Activated CD8-positive, alpha-beta T cell treated with anti-CD3 and anti-CD28 coated beads for 36 hours (primary cell): ENCODE data around the gene RASSF8. TPM values are rescaled to one million over a fixed set of nuclear protein-coding genes. Genes with fewer than 3 reads are reported as not detected.

ENCODE experiments used
- ATAC-seq: fragments of 200-7000 bp; cut with Tn5 transposase; one replicate; pipeline ENCODE4 v1.10.0; 2021; ENCODE audit warnings: mild to moderate bottlenecking, moderate library complexity
- CTCF ChIA-PET: fragments of 350-600 bp; sonication (Branson Sonifier 250); formaldehyde crosslinking; loops from one replicate; lab custom pipeline; 2021; ENCODE audit warnings: antibody characterized with exemption; lab: Charles Lee
- POLR2A ChIA-PET: fragments of 350-600 bp; sonication (Branson Sonifier 250); formaldehyde crosslinking; loops from one replicate; lab custom pipeline; 2021; ENCODE audit warnings: antibody characterized with exemption; lab: Charles Lee
- DNase-seq: peaks from one replicate; pipeline ENCODE4 v3.0.0-alpha.2; 2020
- H3K27ac Mint-ChIP-seq: one replicate; pipeline ENCODE4 v1.8.0; 2021; ENCODE audit warnings: mild to moderate bottlenecking, mixed read lengths
- H3K27me3 Mint-ChIP-seq: one replicate; pipeline ENCODE4 v1.8.0; 2021; ENCODE audit warnings: mixed read lengths
- H3K36me3 Mint-ChIP-seq: one replicate; pipeline ENCODE4 v1.8.0; 2021; ENCODE audit warnings: low read depth, mixed read lengths
- H3K4me1 Mint-ChIP-seq: one replicate; pipeline ENCODE4 v1.8.0; 2021; ENCODE audit warnings: low read depth, mixed read lengths
- H3K4me3 Mint-ChIP-seq: one replicate; pipeline ENCODE4 v1.8.0; 2021; ENCODE audit warnings: mild to moderate bottlenecking, moderate library complexity, mixed read lengths
- H3K9me3 Mint-ChIP-seq: one replicate; pipeline ENCODE4 v1.8.0; 2021; ENCODE audit warnings: mixed read lengths
- CTCF ChIP-seq: fragments of 200-600 bp; IDR thresholded peaks from one replicate; pipeline ENCODE4 v1.8.0; 2022; ENCODE audit warnings: antibody characterized with exemption, mild to moderate bottlenecking
- intact Hi-C: fragments of 100-400 bp; cut with micrococcal nuclease; formaldehyde crosslinking; loops from one replicate; pipeline ENCODE4 v1.10.0; 2022
- total RNA-seq, 2 experiments: library from RNA; stranded (reverse); gene quantifications; one replicate each; pipeline ENCODE4 v1.2.3, GENCODE V29; 2021

The RASSF8 gene
- total RNA-seq, 2 experiments from 2014 or later, result not detected

DNA sequence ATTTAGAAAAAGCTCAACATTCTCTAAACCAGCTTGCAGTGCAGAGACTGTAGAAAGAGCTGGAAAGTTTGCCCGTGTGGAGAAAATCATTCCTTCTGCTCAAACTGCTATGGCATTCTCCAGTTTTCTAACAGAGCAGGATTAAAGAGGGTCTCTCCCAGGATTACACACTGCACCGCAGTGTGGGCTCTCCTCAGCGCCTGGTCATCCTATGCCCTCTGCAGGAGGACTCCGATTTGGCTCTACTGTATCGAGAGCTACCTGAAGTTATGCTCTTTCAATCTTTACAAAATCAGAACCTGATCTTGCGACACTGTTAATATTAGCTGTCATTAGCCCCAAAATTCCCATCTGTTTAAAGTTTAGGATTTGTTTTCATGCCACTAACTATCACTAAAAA lies 133.3 kb downstream of the RASSF8 start:
- no peak for DNase-seq
- H3K27me3 Mint-ChIP-seq, result no peaks in the 10 kb centered on the region
- POLR2A ChIA-PET, result no interaction called here
- intact Hi-C loops, result no loop called here
- CTCF ChIA-PET, result no interaction called here
- no peak overlapping the region for H3K4me3 Mint-ChIP-seq
- no peaks in the 10 kb centered on the region for H3K9me3 Mint-ChIP-seq
- H3K4me1 Mint-ChIP-seq, result peaks cover under 1% of the 10 kb centered on the region
- no peak overlapping the region for H3K27ac Mint-ChIP-seq
- no peaks in the 10 kb centered on the region for H3K36me3 Mint-ChIP-seq
- ATAC-seq, result no peak
- TF ChIP-seq CTCF, result no peak

DNA sequence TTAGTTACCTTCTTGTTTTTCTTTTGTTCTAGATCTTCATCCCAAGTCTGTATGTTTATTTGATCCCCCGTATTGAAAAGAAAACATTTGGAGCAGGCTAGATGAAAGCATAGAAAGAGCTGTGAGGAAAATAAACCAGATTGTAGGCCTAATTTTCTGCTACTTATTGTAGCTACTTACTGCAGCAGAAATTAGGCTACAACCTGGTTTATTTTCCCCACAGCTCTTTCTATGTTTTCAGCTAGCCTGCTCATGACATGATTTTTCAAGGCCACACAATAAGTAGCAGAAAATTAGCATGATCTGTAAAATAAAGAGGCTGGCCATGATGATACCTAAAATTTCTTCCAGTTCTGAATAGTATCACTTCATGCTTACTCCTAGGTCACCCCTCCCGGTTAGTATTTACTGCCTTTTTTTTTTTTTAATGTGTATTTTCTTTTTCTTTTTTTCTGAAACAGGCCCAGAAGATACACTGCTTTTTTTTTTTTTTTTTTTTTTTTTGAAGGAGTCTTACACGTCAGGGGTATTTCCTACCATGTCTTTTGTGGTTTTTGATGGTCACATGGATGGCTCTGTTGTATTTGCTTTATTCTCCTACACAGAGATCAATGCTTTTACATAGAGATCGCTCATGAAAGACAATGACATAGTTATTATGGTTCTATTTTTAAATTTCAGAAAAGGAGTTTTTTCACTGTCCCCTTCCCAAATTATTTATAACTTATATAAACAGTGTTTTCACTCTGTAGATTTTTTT lies 134.0 kb downstream of the RASSF8 start:
- Mint-ChIP-seq H3K4me1 (peaks cover 3% of the 10 kb centered on the region), H3K27me3 (no peaks in the 10 kb centered on the region), H3K36me3 (no peaks in the 10 kb centered on the region), H3K27ac (no peak overlapping the region), H3K4me3 (no peak overlapping the region), H3K9me3 (no peaks in the 10 kb centered on the region)
- ChIA-PET CTCF (no interaction called here), POLR2A (no interaction called here)
- TF ChIP-seq CTCF, result no peak
- intact Hi-C loops, result no loop called here
- ATAC-seq (peak; percentile 34), DNase-seq (no peak)

DNA sequence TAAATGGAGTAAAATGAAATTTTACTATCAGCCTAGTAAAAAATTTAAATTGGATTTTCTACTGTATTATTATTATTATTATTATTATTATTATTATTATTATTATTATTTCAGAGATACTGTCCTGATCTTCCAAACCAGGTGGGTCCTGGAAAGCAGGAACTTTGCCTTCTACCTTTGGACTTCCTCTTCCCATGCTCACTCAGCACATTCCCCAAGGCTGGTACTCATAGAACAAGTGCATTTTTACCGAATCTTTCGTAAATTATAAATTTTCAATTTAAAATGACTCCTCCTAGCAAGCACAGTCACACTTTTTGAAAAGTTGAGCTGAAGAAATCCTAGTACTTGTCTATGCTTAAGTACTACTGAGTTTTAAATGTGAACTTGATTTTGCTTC lies 136.7 kb downstream of the RASSF8 start:
- peaks cover 9% of the 10 kb centered on the region for H3K27me3 Mint-ChIP-seq
- intact Hi-C loops, result no loop called here
- no peak overlapping the region for H3K4me3 Mint-ChIP-seq

DNA sequence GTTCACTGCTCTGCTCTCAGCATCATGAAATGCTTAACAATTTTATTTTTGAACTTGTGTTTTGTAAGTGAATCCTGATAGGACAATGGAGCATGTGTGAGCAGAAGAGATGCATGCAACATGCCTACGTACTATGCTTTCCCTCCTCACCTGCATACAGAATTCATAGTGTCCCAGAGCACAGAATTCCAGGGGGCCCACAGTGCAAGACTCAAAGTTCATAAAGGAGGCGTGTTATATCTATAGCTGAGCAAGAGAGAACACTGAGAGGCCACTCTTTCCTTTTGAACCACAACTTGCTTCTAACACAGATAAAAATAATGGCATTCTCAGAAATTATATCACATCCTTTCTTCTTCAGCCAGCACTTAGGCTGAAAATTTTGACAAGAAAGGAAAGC lies 137.6 kb downstream of the RASSF8 start:
- ChIA-PET POLR2A (no interaction called here), CTCF (interaction anchor here (0.8 to 2.5 kb wide), 3 partner anchors 20 to 780 kb away, joined by 3 to 7 read pairs (median 6); no protein-coding TSS in a partner anchor)
- no peak overlapping the region for H3K27ac Mint-ChIP-seq
- DNase-seq (no peak), ATAC-seq (no peak)
- H3K4me3 Mint-ChIP-seq, result no peak overlapping the region
- no peaks in the 10 kb centered on the region for H3K9me3 Mint-ChIP-seq
- no peak for TF ChIP-seq CTCF
- no peaks in the 10 kb centered on the region for H3K36me3 Mint-ChIP-seq
- intact Hi-C loops, result no loop called here
- H3K27me3 Mint-ChIP-seq, result peaks cover 9% of the 10 kb centered on the region
- peaks cover 3% of the 10 kb centered on the region for H3K4me1 Mint-ChIP-seq

More for the DNA sequence above, 136.7 kb downstream of the RASSF8 start:
- H3K27ac Mint-ChIP-seq, result no peak overlapping the region
- no peaks in the 10 kb centered on the region for H3K36me3 Mint-ChIP-seq
- ChIA-PET POLR2A (interaction anchor here (0.8 kb wide), 1 partner anchor 1661 kb away, joined by 3 read pairs; no protein-coding TSS in a partner anchor), CTCF (interaction anchor here (1.1 kb wide), 1 partner anchor 20 kb away, joined by 4 read pairs; no protein-coding TSS in a partner anchor)
- H3K4me1 Mint-ChIP-seq, result peaks cover 3% of the 10 kb centered on the region
- no peak for TF ChIP-seq CTCF
- DNase-seq (no peak), ATAC-seq (no peak)
- no peaks in the 10 kb centered on the region for H3K9me3 Mint-ChIP-seq
